HepG2 (cell line): ENCODE results near the gene ZBTB7A. TPM values are rescaled to one million over a fixed set of nuclear protein-coding genes. Genes with fewer than 3 reads are reported as not detected.

Experiments
- ATAC-seq: fragments of 200-7000 bp; cut with Tn5 transposase; 3 replicates; pipeline ENCODE4 v1.9.1; 2020; ENCODE audit warnings: mild to moderate bottlenecking, moderate library complexity
- BruUV-seq: library from RNA; stranded (reverse); fragments of 400-500 nt; replicated peaks from 2 replicates; lab custom pipeline; 2021; lab: Mats Ljungman, UMichigan
- CTCF ChIA-PET: fragments of 300-600 bp; formaldehyde crosslinking; extraction: SDS; loops from one replicate; lab custom pipeline; 2021; ENCODE audit warnings: low total read pairs, inconsistent platforms, low intra/inter-chr PET ratio; lab: Yijun Ruan, JAX
- POLR2A ChIA-PET: fragments of 350-600 bp; sonication (Branson Sonifier 250); formaldehyde crosslinking; loops from one replicate; lab custom pipeline; 2020; ENCODE audit warnings: antibody characterized with exemption, inconsistent platforms; lab: Yijun Ruan, JAX
- DNase-seq: peaks from one replicate; pipeline ENCODE4 v3.0.0-alpha.2; 2015; ENCODE audit warnings: low spot score
- FAIRE-seq: peaks from 3 replicates; lab custom pipeline; 2011; peaks lifted over from hg19 to GRCh38; lab: Jason Lieb, UNC
- H2AFZ ChIP-seq: one replicate; pipeline ENCODE4 v1.6.1; 2011; ENCODE audit warnings: low read length, inconsistent platforms
- H3K27ac ChIP-seq: fragments of 300-600 bp; 3 replicates; pipeline ENCODE4 v1.8.0; 2011; ENCODE audit warnings: mixed run types, mild to moderate bottlenecking, mixed read lengths, low read length, inconsistent platforms; ENCODE audit not compliant: insufficient read depth; ENCODE audit errors: extremely low read length
- H3K27me3 ChIP-seq, 2 experiments: fragments of 200-600 bp in 1 of 2; 2 replicates in 1 of 2; 3 replicates in 1 of 2; pipeline versions ENCODE4 v1.6.0 to v1.8.0; 2011; ENCODE audit warnings: low read length in 2 of 2, mild to moderate bottlenecking in 2 of 2, moderate library complexity in 2 of 2, inconsistent platforms in 1 of 2; ENCODE audit not compliant: insufficient read depth in 2 of 2, control insufficient read depth in 1 of 2
- H3K36me3 ChIP-seq, 2 experiments: fragments of 200-600 bp in 1 of 2; replicated peaks in 1 of 2; 2 replicates in 1 of 2; 3 replicates in 1 of 2; pipeline versions ENCODE4 v1.5.1 to v1.8.0; 2011; ENCODE audit warnings: low read length in 2 of 2, inconsistent platforms in 1 of 2; ENCODE audit not compliant: insufficient read depth in 2 of 2, control insufficient read depth in 1 of 2
- H3K4me1 ChIP-seq: 2 replicates; pipeline ENCODE4 v1.5.1; 2012; ENCODE audit warnings: low read length, inconsistent platforms; ENCODE audit not compliant: insufficient read depth
- H3K4me2 ChIP-seq: 2 replicates; pipeline ENCODE4 v1.6.0; 2011; ENCODE audit warnings: low read depth, low read length, inconsistent platforms
- H3K4me3 ChIP-seq, 3 experiments: fragments of 200-600 bp in 1 of 3; sonication (generic), shearing (Covaris generic) in 1 of 3; replicated peaks in 1 of 3; 2 replicates each; pipeline ENCODE4 v1.5.1; 2011 to 2016; ENCODE audit warnings: low read length in 3 of 3, inconsistent platforms in 2 of 3, low read depth in 2 of 3, mild to moderate bottlenecking in 2 of 3, control low read depth in 1 of 3, mixed read lengths in 1 of 3; ENCODE audit not compliant: insufficient read depth in 1 of 3
- H3K79me2 ChIP-seq: one replicate; pipeline ENCODE4 v1.6.1; 2011; ENCODE audit warnings: low read length, inconsistent platforms; ENCODE audit not compliant: insufficient read depth
- H3K9ac ChIP-seq: 2 replicates; pipeline ENCODE4 v1.6.0; 2011; ENCODE audit warnings: mild to moderate bottlenecking, low read depth, low read length, inconsistent platforms; ENCODE audit not compliant: insufficient read depth
- H3K9me3 ChIP-seq: 2 replicates; pipeline ENCODE4 v1.5.1; 2012; ENCODE audit warnings: mild to moderate bottlenecking, low read length
- H4K20me1 ChIP-seq: 2 replicates; pipeline ENCODE4 v1.6.0; 2011; ENCODE audit warnings: inconsistent platforms, mild to moderate bottlenecking, low read length, moderate library complexity; ENCODE audit not compliant: insufficient read depth
- EEA1 ChIP-seq: sonication (generic); formaldehyde crosslinking; IDR thresholded peaks from 2 replicates; pipeline ENCODE4 v1.5.1; 2020; ENCODE audit warnings: mild to moderate bottlenecking, missing genetic modification reagents, borderline replicate concordance
- ERF ChIP-seq: IDR thresholded peaks from 2 replicates; pipeline ENCODE4 v1.6.1; 2018; ENCODE audit warnings: missing biosample characterization, missing genetic modification reagents
- ESRRA ChIP-seq: sonication (generic); formaldehyde crosslinking; IDR thresholded peaks from 2 replicates; pipeline ENCODE4 v1.5.1; 2020; ENCODE audit warnings: mild to moderate bottlenecking, low read depth, missing genetic modification reagents
- HMG20B ChIP-seq: conservative IDR thresholded peaks from 2 replicates; pipeline ENCODE4 v1.6.1; 2016; ENCODE audit warnings: missing genetic modification reagents, missing compliant biosample characterization
- MIER3 ChIP-seq: IDR thresholded peaks from 2 replicates; pipeline ENCODE4 v1.6.1; 2016; ENCODE audit warnings: missing compliant biosample characterization, borderline replicate concordance
- PHF21A ChIP-seq: sonication (generic); formaldehyde crosslinking; IDR thresholded peaks from 2 replicates; pipeline ENCODE4 v1.5.0; 2020; ENCODE audit warnings: mild to moderate bottlenecking, missing genetic modification reagents
- PRMT3 ChIP-seq: sonication (generic); formaldehyde crosslinking; IDR thresholded peaks from 2 replicates; pipeline ENCODE4 v1.8.1; 2022; ENCODE audit warnings: low read depth, mild to moderate bottlenecking, moderate library complexity, missing genetic modification reagents, borderline replicate concordance
- RELA ChIP-seq: sonication (generic); formaldehyde crosslinking; IDR thresholded peaks from 2 replicates; pipeline ENCODE4 v1.4.0; 2020; ENCODE audit warnings: missing genetic modification reagents
- SOX5 ChIP-seq: IDR thresholded peaks from 2 replicates; pipeline ENCODE4 v1.6.1; 2016; ENCODE audit warnings: borderline replicate concordance
- SP2 ChIP-seq: sonication (generic); formaldehyde crosslinking; IDR thresholded peaks from 2 replicates; pipeline ENCODE4 v1.5.1; 2020; ENCODE audit warnings: mild to moderate bottlenecking, missing genetic modification reagents
- SP5 ChIP-seq: IDR thresholded peaks from 2 replicates; pipeline ENCODE4 v1.6.1; 2016; ENCODE audit warnings: low read depth, borderline replicate concordance
- TBP ChIP-seq: sonication (generic); formaldehyde crosslinking; IDR thresholded peaks from 2 replicates; pipeline ENCODE4 v1.5.0; 2020; ENCODE audit warnings: missing genetic modification reagents
- YEATS4 ChIP-seq: sonication (generic); formaldehyde crosslinking; IDR thresholded peaks from 2 replicates; pipeline ENCODE4 v1.4.0; 2020; ENCODE audit warnings: missing genetic modification reagents, borderline replicate concordance
- ZNF143 ChIP-seq: sonication (generic); formaldehyde crosslinking; IDR thresholded peaks from 2 replicates; pipeline ENCODE4 v1.4.0; 2020; ENCODE audit warnings: missing genetic modification reagents
- ZNF224 ChIP-seq: sonication (generic); formaldehyde crosslinking; IDR thresholded peaks from 2 replicates; pipeline ENCODE4 v1.5.0; 2020; ENCODE audit warnings: mild to moderate bottlenecking, missing genetic modification reagents
- ZNF24 ChIP-seq: fragments of 450-650 bp; IDR thresholded peaks from 2 replicates; pipeline ENCODE4 v1.6.1; 2017; ENCODE audit warnings: antibody characterized with exemption, mild to moderate bottlenecking
- ZNF674 ChIP-seq: sonication (generic); formaldehyde crosslinking; IDR thresholded peaks from 2 replicates; pipeline ENCODE4 v1.5.0; 2020; ENCODE audit warnings: low read depth, mild to moderate bottlenecking, missing genetic modification reagents
- ZNF746 ChIP-seq: sonication (generic); formaldehyde crosslinking; IDR thresholded peaks from 2 replicates; pipeline ENCODE4 v1.8.0; 2022; ENCODE audit warnings: mild to moderate bottlenecking, missing genetic modification reagents
- WGBS: methylation state at CpG from one replicate; pipeline ENCODE4 v1.1.6; 2017; ENCODE audit warnings: low lambda C conversion rate; 5-methylcytosine and 5-hydroxymethylcytosine counted together
- in situ Hi-C: cut with HindIII; loops from 2 replicates; pipeline ENCODE4 v1.10.0; 2017; ENCODE audit warnings: low pct_unique_long_range_greater_than_20kb; ENCODE audit not compliant: extremely low pct_ligation_motif_present
- intact Hi-C: fragments of 100-400 bp; cut with micrococcal nuclease; formaldehyde crosslinking; loops from one replicate; pipeline ENCODE4 v1.10.0; 2022; ENCODE audit not compliant: unreplicated experiment
- polyA plus RNA-seq, 8 experiments: library from polyadenylated mRNA; depleted of rRNA in 3 of 8; stranded (reverse) in 7 of 8; unstranded in 1 of 8; fragments of >200 nt; fragmentation: Illumina TruSeq in 4 of 8; extraction: Trizol in 4 of 8; gene quantifications; 2 replicates each; pipeline versions ENCODE4 v1.2.1 to v1.2.3, GENCODE V29; 2011 to 2016; ENCODE audit warnings: low read depth in 4 of 8, missing spikeins in 1 of 8, mixed read lengths in 1 of 8; ENCODE audit not compliant: insufficient read depth in 1 of 8
- total RNA-seq, 5 experiments: library from RNA; depleted of rRNA; stranded (reverse); fragments of >200 nt; fragmentation: Illumina TruSeq; extraction: Trizol; gene quantifications; 2 replicates each; pipeline ENCODE4 v1.2.3, GENCODE V29; 2016; ENCODE audit warnings: low read depth in 1 of 5
- TF ChIP-seq, protein P1 (sequence below): IDR thresholded peaks from 2 replicates; pipeline ENCODE4 v1.4.0; 2020; ENCODE audit warnings: mild to moderate bottlenecking, missing genetic modification reagents
- TF ChIP-seq, protein P2 (sequence below): sonication (generic); formaldehyde crosslinking; IDR thresholded peaks from 2 replicates; pipeline ENCODE4 v1.4.0; 2020; ENCODE audit warnings: mild to moderate bottlenecking, missing genetic modification reagents

The ZBTB7A gene
- total and polyA plus RNA-seq, 2 of the 13 experiments (the other 11 are each of a cell fraction or from before 2014, with no cell fraction given), result 3.6 to 4.0 TPM

DNA sequence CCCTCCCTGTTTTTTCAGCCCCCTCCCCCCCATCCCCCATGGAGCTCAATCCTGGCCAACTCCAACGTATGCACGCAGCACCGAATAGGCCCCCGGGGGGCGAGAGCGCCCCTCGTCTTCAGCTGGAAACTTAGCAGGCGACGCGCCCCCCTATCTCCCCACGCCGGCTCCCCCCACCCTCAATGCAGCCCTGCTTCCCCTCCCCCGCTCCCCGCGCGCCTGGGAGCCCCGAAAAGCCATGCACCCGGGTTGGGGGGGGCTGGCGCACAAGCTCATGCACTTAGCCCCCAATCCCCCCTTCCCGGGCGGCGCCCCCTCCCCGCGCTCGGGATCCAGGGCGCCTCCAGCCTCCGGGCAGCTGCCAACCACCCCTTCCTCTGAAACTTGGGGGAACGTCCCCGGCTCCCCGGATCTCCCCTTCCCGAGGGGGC lies 508 bp downstream of the ZBTB7A start (continued):
- TF ChIP-seq MIER3 (CRISPR knock-in tag) (no peak), HMG20B (CRISPR knock-in tag) (no peak), SOX5 (no peak), ZNF224 (CRISPR knock-in tag) (no peak)
- TF ChIP-seq, protein P1, sequence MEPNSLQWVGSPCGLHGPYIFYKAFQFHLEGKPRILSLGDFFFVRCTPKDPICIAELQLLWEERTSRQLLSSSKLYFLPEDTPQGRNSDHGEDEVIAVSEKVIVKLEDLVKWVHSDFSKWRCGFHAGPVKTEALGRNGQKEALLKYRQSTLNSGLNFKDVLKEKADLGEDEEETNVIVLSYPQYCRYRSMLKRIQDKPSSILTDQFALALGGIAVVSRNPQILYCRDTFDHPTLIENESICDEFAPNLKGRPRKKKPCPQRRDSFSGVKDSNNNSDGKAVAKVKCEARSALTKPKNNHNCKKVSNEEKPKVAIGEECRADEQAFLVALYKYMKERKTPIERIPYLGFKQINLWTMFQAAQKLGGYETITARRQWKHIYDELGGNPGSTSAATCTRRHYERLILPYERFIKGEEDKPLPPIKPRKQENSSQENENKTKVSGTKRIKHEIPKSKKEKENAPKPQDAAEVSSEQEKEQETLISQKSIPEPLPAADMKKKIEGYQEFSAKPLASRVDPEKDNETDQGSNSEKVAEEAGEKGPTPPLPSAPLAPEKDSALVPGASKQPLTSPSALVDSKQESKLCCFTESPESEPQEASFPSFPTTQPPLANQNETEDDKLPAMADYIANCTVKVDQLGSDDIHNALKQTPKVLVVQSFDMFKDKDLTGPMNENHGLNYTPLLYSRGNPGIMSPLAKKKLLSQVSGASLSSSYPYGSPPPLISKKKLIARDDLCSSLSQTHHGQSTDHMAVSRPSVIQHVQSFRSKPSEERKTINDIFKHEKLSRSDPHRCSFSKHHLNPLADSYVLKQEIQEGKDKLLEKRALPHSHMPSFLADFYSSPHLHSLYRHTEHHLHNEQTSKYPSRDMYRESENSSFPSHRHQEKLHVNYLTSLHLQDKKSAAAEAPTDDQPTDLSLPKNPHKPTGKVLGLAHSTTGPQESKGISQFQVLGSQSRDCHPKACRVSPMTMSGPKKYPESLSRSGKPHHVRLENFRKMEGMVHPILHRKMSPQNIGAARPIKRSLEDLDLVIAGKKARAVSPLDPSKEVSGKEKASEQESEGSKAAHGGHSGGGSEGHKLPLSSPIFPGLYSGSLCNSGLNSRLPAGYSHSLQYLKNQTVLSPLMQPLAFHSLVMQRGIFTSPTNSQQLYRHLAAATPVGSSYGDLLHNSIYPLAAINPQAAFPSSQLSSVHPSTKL (CRISPR knock-in tag), result 0 out of 2 replicates have a peak, but pooled peaks have one; percentile 8
- TF ChIP-seq, protein P2, sequence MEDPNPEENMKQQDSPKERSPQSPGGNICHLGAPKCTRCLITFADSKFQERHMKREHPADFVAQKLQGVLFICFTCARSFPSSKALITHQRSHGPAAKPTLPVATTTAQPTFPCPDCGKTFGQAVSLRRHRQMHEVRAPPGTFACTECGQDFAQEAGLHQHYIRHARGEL (CRISPR knock-in tag), result no peak
- TF ChIP-seq, all 625 proteins: peak for 25

DNA sequence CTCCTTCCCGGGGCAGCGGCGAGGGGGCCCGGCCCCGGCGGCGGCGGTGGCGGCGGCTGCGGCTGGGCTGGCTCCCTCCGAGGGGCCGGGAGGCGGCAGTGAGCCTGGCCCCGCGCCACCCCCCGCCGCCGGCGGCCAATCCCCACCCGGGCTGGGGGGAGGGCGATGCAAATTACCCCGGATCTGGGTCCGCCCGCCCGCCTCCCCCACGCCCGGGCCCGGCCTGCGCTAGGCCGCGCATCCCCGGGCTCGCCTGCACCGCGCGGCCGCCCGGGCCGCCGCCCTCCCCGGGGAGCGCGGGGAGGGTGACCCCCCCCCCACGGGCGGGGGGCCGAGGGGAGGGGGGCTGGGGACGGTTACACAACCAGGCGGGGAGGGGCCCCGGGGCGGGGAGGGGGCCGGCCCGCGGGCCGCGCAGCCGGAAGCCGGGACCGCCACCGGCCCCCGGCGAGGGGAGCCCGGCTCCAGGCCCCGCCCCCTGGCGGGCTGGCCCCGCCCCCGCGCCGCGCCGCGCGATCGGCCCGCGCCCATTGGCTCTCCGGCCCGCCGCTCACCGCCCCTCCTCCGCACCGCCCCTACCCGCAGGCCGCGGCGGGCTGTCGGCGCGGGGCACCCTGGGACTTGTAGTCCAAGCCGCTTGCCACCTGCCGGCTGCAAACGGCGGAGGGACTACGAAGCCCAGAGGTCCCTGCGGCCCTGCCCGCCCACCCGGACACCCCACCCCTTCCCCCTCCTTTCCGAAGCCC lies 1.1 kb downstream of the ZBTB7A start:
- Histone ChIP-seq H4K20me1 (peaks cover 37% of the 10 kb centered on the region), H3K9ac (peak overlapping the region; percentile 46; the same call in 1 of the 2 replicates), H3K9me3 (no peaks in the 10 kb centered on the region), H3K27ac (no peak overlapping the region), H3K79me2 (peaks cover 41% of the 10 kb centered on the region), H3K4me1 (peaks cover 50% of the 10 kb centered on the region), H3K36me3 (peaks cover 5 to 15% of the 10 kb centered on the region in 2 experiments), H3K4me2 (no peak overlapping the region), H3K27me3 (no peaks in the 10 kb centered on the region), H2AFZ (no peak overlapping the region), H3K4me3 (peak overlapping the region in 2 of 3 experiments; percentile 84 to 94; a peak in 3 of 6 replicates)
- WGBS, result 8% methylated on average over 2 of the region's 98 CpGs
- FAIRE-seq (peak; percentile 4), DNase-seq (peak; percentile 90), ATAC-seq (peak; percentile 59)
- POLR2A ChIA-PET, result interaction anchor here (0.8 to 2.1 kb wide), 8 partner anchors 12 to 88 kb away, joined by 3 to 16 read pairs (median 6); partner anchors contain the start of genes CREB3L3 and EEF2
- intact Hi-C loops (loop anchor here (5.0 kb wide), 1 partner anchor 587 kb away; no protein-coding TSS in a partner anchor), in situ Hi-C loops (no loop called here)
- no TSS peak for BruUV-seq
- CTCF ChIA-PET, result no interaction called here
- TF ChIP-seq RELA (CRISPR knock-in tag) (no peak), EEA1 (CRISPR knock-in tag) (no peak), ZNF24 (no peak), ZNF746 (CRISPR knock-in tag) (no peak), YEATS4 (peak; percentile 47; the same call in 1 of the 2 replicates), SP2 (CRISPR knock-in tag) (peak; percentile 90), ZNF143 (peak; percentile 90), PRMT3 (CRISPR knock-in tag) (no peak), ERF (CRISPR knock-in tag) (0 out of 2 replicates have a peak, but pooled peaks have one; percentile 24), ZNF674 (no peak), TBP (CRISPR knock-in tag) (0 out of 2 replicates have a peak, but pooled peaks have one; percentile 52), SP5 (CRISPR knock-in tag) (peak; percentile 43; the same call in 1 of the 2 replicates), PHF21A (CRISPR knock-in tag) (no peak), ESRRA (CRISPR knock-in tag) (no peak)
